Gastrocnemius medialis (tissue), 4 donors: ENCODE measurements around the gene HEMGN. TPM values are rescaled to one million over a fixed set of nuclear protein-coding genes. Genes with fewer than 3 reads are reported as not detected.

ENCODE experiments used
- ATAC-seq, 2 donors: fragments of 150-250 bp; one replicate each; pipeline ENCODE4 v1.9.1; 2016
- DNase-seq, 2 donors: peaks; one replicate each; pipeline ENCODE4 v3.0.0-alpha.2; 2019
- H3K27ac ChIP-seq, 4 donors: fragments of 200-600 bp; sonication (generic); 1 replicate in 1 of 4; 2 replicates in 3 of 4; pipeline ENCODE4 v1.5.1; 2016 to 2018; ENCODE audit warnings: mild to moderate bottlenecking in 2 of 4, moderate library complexity in 1 of 4
- H3K27me3 ChIP-seq, 3 donors: fragments of 200-600 bp; sonication (generic) in 2 of 3; 1 replicate in 1 of 3; 2 replicates in 2 of 3; pipeline versions ENCODE4 v1.5.1 to v1.6.0; 2016 to 2019; ENCODE audit warnings: mild to moderate bottlenecking in 1 of 3, moderate library complexity in 1 of 3
- H3K36me3 ChIP-seq, 2 donors: fragments of 200-600 bp; sonication (generic) in 1 of 2; one replicate each; pipeline ENCODE4 v1.5.1; 2017 to 2018
- H3K4me1 ChIP-seq, 2 donors: fragments of 200-600 bp; sonication (generic) in 1 of 2; one replicate each; pipeline ENCODE4 v1.5.1; 2016 to 2017; ENCODE audit warnings: mild to moderate bottlenecking in 2 of 2
- H3K4me3 ChIP-seq, 4 donors: fragments of 200-600 bp; sonication (generic) in 3 of 4; 1 replicate in 1 of 4; 2 replicates in 3 of 4; pipeline ENCODE4 v1.5.1; 2016 to 2019; ENCODE audit warnings: mild to moderate bottlenecking in 2 of 4
- H3K9me3 ChIP-seq, 3 donors: fragments of 200-600 bp; sonication (generic) in 2 of 3; 1 replicate in 1 of 3; 2 replicates in 2 of 3; pipeline ENCODE4 v1.5.1; 2016 to 2019
- POLR2A ChIP-seq, 2 donors: fragments of 450-650 bp; IDR thresholded peaks; one replicate each; pipeline ENCODE4 v1.6.1; 2017; ENCODE audit warnings: antibody characterized with exemption in 2 of 2, mild to moderate bottlenecking in 2 of 2, moderate library complexity in 2 of 2
- in situ Hi-C, 4 donors: fragments of 200-750 bp; cut with MboI; loops; one replicate each; pipeline versions ENCODE4 v1.15.0 to v1.8.0; 2017; ENCODE audit warnings: low sequenced_read_pairs in 4 of 4
- intact Hi-C: fragments of 100-400 bp; cut with DNase I; formaldehyde crosslinking; loops from one replicate; pipeline ENCODE4 v1.15.1; 2023; ENCODE audit warnings: low total_unique reads
- total RNA-seq, 4 donors: library from RNA; depleted of rRNA; stranded (reverse); fragments of >200 nt; gene quantifications; one replicate each; pipeline versions ENCODE4 v1.1.0 to v1.2.3, GENCODE V29; 2016
- TF ChIP-seq, protein P1 (sequence below), 5 experiments: fragments of 450-650 bp in 3 of 5; fragments of 200-600 bp in 2 of 5; sonication (generic) in 2 of 5; IDR thresholded peaks in 4 of 5; conservative IDR thresholded peaks in 1 of 5; 1 replicate in 4 of 5; 2 replicates in 1 of 5; pipeline ENCODE4 v1.5.1; 2016 to 2019; ENCODE audit warnings: antibody characterized with exemption in 5 of 5, mild to moderate bottlenecking in 3 of 5, moderate library complexity in 3 of 5

The HEMGN gene
- total RNA-seq, 4 donors from 2014 or later, result 0.16 TPM; not detected in 3

DNA sequence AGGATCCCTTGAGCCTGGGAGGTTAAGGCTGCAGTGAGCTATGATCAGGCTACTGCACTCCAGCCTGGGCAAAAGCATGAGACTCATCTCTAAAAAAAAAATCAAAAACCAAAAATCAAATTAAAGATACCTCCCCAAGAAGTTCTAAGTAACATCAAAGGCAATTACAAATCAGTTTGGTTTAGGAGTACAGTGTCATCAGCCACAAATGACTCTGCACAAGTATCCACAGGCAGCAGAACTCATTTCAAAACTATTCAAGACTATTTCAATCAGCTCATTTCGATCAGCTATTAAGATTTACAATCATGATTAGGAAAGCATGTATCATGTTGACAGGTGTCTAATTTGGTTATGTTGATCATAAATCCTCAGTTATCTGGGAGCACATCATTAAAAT, 34.8 kb downstream of the HEMGN start:
- H3K4me3 ChIP-seq, result no peak overlapping the region
- no peak for TF ChIP-seq POLR2A (IDR thresholded peaks at IDR 0.05)
- TF ChIP-seq, protein P1, sequence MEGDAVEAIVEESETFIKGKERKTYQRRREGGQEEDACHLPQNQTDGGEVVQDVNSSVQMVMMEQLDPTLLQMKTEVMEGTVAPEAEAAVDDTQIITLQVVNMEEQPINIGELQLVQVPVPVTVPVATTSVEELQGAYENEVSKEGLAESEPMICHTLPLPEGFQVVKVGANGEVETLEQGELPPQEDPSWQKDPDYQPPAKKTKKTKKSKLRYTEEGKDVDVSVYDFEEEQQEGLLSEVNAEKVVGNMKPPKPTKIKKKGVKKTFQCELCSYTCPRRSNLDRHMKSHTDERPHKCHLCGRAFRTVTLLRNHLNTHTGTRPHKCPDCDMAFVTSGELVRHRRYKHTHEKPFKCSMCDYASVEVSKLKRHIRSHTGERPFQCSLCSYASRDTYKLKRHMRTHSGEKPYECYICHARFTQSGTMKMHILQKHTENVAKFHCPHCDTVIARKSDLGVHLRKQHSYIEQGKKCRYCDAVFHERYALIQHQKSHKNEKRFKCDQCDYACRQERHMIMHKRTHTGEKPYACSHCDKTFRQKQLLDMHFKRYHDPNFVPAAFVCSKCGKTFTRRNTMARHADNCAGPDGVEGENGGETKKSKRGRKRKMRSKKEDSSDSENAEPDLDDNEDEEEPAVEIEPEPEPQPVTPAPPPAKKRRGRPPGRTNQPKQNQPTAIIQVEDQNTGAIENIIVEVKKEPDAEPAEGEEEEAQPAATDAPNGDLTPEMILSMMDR (IDR thresholded peaks at IDR 0.05 in 4 of 5, conservative IDR thresholded peaks at IDR 0.05 in 1 of 5), result no peak
- no peak for DNase-seq
- peaks cover 0 to 4% of the 10 kb centered on the region in 2 donors for H3K4me1 ChIP-seq
- no peaks in the 10 kb centered on the region for H3K27me3 ChIP-seq
- peaks cover 0 to 4% of the 10 kb centered on the region in 2 donors for H3K36me3 ChIP-seq
- in situ Hi-C loops (loop anchor here (5.0 to 25.0 kb wide), 6 partner anchors 134 to 884 kb away; partner anchors contain the start of genes TBC1D2 (in 2 of the 4) and ANKS6 (in 1 of the 4)), intact Hi-C loops (no loop called here)
- no peak for ATAC-seq
- H3K27ac ChIP-seq, result no peak overlapping the region
- no peaks in the 10 kb centered on the region for H3K9me3 ChIP-seq

DNA sequence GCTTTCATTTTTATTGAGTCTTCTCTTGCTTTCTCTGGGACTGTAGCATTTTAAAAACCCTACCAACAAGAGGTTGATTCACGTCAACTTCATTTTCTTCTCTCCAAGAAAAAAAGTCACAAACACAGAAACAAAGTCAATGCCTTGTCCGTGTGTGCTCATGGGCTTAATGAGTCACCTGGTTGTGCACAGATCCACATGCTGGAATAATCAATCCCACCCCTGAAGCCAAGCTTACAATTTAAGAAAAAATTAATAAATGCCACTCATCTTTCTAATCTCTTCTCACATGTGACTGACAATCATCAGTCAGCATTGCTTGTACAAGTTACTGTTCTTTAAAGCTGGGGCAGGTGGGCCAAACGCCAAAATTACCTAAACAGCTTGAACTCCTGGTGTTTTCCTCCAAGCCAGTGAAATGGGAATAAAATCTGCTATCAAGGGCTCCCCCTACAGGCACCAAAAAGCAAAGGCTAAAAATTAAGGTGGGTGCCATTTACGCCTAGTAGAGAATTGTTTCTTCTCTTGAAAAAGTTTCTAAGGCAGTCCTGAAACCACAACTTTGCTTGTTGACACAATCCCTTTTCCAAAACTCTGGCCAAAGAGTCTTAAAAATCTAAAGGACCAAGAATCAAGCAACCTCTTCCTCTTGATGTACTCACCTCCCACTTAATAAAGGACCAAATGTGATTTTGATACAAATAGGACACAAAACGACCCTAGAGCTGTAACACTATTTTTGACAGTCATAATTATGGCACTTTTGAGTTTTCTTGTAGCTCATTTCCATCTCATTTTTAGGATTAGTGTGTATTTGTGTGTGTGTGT, 37.0 kb downstream of the HEMGN start:
- no peaks in the 10 kb centered on the region for H3K9me3 ChIP-seq
- peaks cover 0 to 4% of the 10 kb centered on the region in 2 donors for H3K4me1 ChIP-seq
- H3K27ac ChIP-seq, result no peak overlapping the region
- in situ Hi-C loops, result loop anchor here (5.0 to 25.0 kb wide), 6 partner anchors 136 to 886 kb away; partner anchors contain the start of genes TBC1D2 (in 2 of the 4) and ANKS6 (in 1 of the 4)
- H3K4me3 ChIP-seq, result no peak overlapping the region
- DNase-seq (no peak), ATAC-seq (no peak)
- H3K36me3 ChIP-seq, result peaks cover 0 to 5% of the 10 kb centered on the region in 2 donors
- TF ChIP-seq, protein P1 (IDR thresholded peaks at IDR 0.05 in 4 of 5, conservative IDR thresholded peaks at IDR 0.05 in 1 of 5), result peak; percentile 34 to 69 (median 57)
- TF ChIP-seq POLR2A (IDR thresholded peaks at IDR 0.05), result no peak
- intact Hi-C loops, result loop anchor here (1.0 kb wide), 1 partner anchor 191 kb away; no protein-coding TSS in a partner anchor
- no peaks in the 10 kb centered on the region for H3K27me3 ChIP-seq

DNA sequence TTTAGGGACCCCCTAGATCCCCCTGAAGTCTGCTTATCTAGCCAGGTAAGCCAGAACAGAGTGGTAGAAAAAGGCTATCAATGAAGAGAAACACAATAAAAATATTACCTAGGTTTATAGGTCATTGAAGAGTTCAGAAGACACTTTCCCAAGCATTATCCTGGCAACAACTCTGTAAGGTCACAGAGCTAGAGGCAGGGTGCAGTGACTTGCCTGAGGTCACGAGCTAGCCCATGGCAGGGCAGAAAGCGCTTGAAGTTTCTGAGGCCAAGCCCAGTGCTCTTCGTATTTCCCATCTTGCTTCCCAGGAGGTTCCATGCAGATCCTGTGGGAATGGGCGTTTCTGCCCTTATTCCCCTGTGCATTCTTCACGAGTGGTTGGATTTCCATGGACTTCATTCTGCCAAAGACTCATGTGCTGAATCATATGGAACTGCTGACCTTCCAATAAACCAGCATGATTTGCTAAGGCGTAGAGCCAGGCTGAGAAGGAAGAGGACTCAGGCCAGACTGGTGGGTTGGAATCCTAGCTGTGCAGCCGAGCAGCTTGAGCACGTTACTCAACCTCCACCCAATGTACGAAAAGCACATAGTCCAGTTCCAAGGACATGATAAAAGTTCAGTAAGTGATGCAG, 37.8 kb downstream of the HEMGN start:
- in situ Hi-C loops (loop anchor here (5.0 to 25.0 kb wide), 6 partner anchors 137 to 887 kb away; partner anchors contain the start of genes TBC1D2 (in 2 of the 4) and ANKS6 (in 1 of the 4)), intact Hi-C loops (no loop called here)
- Histone ChIP-seq H3K4me3 (no peak overlapping the region), H3K36me3 (peaks cover 0 to 9% of the 10 kb centered on the region in 2 donors), H3K4me1 (peaks cover 0 to 3% of the 10 kb centered on the region in 2 donors), H3K27ac (no peak overlapping the region), H3K27me3 (no peaks in the 10 kb centered on the region), H3K9me3 (no peaks in the 10 kb centered on the region)
- TF ChIP-seq, protein P1 (IDR thresholded peaks at IDR 0.05 in 4 of 5, conservative IDR thresholded peaks at IDR 0.05 in 1 of 5), result no peak
- no peak for TF ChIP-seq POLR2A (IDR thresholded peaks at IDR 0.05)
- DNase-seq, result no peak
- no peak for ATAC-seq

DNA sequence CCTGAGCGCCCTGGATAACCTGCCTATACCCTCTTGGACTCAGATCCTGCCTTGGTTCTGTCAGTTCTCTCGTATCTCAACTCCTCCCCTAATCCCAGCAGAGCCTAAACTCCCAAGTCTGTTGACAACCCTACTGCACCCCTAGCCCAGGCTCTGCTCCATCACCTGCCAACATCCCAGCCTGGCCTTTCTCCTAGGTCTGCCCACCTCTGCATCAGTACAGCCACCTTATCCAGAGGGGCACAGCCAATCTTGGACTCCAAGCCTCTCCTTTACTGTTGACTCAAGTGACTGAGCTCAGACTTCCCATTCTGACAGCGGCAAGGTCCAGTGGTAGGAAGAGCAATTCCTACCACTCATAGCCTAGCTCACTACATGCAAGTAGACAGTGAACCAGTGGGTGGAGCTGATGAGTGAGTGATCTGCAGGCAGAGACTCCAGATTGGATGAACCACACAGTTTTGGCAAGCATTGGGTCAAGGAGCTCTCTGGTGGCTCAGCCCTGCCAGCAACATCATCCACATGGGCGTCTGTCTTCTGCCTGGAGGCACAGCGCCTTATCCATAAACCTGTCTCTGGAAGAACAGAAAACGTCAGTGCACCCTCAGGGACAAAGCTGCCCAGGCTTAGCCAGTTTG, 42.2 kb downstream of the HEMGN start:
- no peaks in the 10 kb centered on the region for H3K27me3 ChIP-seq
- TF ChIP-seq POLR2A (IDR thresholded peaks at IDR 0.05), result no peak
- TF ChIP-seq, protein P1 (IDR thresholded peaks at IDR 0.05 in 4 of 5, conservative IDR thresholded peaks at IDR 0.05 in 1 of 5), result no peak
- no peak overlapping the region for H3K4me3 ChIP-seq
- intact Hi-C loops (no loop called here), in situ Hi-C loops (loop anchor here in 3 of 4 donors (10.0 to 25.0 kb wide), 3 partner anchors 161 to 459 kb away; no protein-coding TSS in a partner anchor)
- DNase-seq (no peak), ATAC-seq (no peak)
- no peaks in the 10 kb centered on the region for H3K9me3 ChIP-seq
- no peaks in the 10 kb centered on the region for H3K4me1 ChIP-seq
- peaks cover 0 to 4% of the 10 kb centered on the region in 2 donors for H3K36me3 ChIP-seq
- no peak overlapping the region for H3K27ac ChIP-seq
